ENCODE measurements around the gene IREB2.
A peak's percentile ranks its signal among the peaks of the same experiment; 100 is the strongest.
"Not testable (repeated sequence)": the region's sequence is repeated elsewhere in the genome, so short reads cannot be mapped to it uniquely, and the experiment has no call there.

IREB2 gene

DNA sequence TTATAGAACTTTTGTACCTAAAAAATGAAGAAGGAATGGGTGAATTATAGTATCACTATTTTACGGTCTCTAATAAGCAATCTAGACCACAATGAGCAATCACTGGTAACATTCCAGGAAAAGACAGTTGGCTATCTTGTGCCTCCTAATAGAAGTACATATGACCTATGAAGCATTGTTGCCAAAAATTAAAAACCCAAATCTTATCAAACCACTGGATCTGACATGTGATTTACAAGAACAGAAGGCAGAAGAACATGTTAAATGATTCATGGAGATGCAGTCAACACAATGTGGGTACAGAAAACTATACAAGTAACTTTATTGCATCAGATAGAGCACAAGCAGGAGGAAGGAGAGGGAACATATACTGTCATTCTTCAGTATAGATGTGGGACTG lies 54.9 kb downstream of the IREB2 start:
- DNase-seq, result no peak

DNA sequence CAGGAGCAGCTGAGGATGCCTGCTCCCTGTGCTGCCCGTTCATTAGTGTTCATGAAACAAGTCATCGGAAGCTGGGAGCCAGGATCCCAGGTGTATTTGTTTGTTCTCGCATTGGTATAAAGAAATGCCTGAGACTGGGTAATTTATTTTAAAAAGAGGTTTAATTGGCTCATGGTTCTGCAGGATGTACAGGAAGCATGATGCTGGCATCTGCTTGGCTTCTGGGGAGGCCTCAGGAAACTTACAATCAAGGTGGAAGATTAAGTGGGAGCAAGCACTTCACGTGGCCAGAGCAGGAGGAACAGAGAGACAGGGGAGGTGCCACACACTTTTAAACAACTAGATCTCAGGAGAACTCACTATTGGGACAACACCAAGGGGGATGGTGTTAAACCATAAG lies 63.8 kb downstream of the IREB2 start:
- no peak for DNase-seq

DNA sequence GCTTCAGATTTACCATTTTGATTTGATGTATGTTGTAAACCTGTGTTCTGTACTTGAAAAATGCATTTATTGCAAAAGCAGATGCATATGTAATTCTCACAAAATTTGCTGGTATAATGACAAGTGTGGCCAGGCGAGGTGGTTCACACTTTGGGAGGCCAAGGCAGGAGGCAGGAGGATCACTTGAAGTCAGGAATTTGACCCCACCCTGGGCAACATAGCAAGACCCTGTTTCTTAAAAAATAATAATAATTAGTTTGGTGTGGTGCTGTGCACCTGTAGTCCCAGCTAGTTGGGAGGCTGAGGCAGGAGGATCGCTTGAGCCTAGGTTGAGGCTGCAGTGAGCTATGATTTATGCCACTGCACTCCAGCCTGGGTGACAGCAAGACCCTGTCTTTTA lies 64.6 kb downstream of the IREB2 start:
- DNase-seq, result no peak

DNA sequence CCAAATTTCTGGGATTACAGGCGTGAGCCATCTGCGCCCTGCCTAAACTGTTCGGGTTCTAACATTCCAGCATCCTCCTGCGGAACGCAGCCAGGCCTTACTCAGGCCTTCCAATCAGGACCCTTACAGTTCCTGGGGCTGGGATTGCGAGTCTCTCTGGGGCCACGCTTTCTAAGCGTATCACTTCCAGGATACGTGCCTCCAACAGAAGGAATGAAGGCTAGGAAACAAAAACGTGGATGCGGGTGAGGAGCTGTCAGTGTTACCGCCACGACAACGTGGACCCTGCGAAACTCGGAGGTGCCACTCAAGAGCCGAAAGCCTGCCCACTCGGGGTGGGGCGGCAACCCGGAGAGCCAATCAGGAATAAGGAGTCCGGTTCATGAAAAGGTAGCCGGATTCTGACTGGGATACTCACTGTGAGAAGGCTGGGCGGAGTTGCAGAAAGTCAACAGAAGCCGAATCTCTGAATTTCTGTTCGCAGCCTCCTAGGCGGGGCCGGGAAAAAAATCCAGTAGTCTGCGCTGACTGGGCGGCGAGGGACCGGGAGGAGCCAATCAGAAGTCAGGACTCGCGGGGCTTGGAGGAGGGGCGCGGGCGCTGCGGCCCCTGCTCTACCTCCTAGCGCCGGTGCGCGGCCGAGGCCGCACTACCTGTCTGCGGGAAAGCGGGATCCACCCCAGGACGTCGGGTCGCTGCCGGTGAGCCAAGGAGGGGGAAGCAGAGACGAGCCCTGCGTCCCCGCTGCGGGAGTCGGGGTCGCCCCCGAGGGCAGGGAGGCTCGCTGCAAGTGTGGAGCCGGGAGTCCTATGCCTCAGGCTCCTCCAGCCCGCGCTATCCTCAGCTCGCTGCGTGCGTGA lies 69.2 kb downstream of the IREB2 start, which contains the start of gene HYKK:
TSS of gene HYKK (plus strand) at position 607 of the 860 bp plus-strand sequence. CDS start 5,512 bp downstream, outside the sequence.
- peak; percentile 90 to 91 (median 91) for DNase-seq

DNA sequence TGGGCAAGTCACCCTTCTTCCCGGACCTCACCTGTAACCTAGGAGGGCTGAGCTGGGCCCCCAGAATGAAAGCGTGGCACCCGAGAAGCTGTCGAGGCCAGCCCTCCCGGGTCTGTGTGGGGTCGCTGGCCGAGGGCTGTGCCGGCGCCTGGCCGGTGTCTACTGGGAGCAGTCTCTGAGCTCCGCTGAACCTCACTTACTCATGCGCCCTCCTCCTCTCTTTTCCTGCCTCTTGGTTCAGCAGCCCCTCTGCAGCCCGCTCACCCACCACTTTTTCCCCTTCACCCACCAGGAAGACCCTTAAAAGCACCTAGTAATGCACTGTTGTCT lies 69.8 kb downstream of the IREB2 start:
- peak in 1 of 3 donors; percentile 4 for DNase-seq

DNA sequence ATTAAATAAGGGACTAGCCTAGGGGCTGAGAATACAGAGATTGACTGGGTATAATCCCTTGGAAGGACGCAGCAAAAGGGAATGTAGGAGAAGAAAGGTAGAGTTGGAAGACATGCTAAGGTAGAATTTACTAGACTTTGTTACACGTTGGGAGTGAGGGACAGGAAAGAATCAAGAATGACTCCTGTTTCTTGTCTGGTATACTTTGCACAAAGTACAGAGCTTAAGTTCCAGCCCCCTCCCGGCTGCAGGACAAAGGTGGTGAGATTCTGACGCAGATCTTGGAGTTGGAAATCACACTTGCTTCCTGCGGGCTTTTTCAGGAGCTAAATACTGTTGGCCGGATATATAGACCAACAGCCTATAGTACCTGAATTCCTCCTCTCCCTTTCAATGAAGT lies 70.3 kb downstream of the IREB2 start:
- DNase-seq, result no peak

DNA sequence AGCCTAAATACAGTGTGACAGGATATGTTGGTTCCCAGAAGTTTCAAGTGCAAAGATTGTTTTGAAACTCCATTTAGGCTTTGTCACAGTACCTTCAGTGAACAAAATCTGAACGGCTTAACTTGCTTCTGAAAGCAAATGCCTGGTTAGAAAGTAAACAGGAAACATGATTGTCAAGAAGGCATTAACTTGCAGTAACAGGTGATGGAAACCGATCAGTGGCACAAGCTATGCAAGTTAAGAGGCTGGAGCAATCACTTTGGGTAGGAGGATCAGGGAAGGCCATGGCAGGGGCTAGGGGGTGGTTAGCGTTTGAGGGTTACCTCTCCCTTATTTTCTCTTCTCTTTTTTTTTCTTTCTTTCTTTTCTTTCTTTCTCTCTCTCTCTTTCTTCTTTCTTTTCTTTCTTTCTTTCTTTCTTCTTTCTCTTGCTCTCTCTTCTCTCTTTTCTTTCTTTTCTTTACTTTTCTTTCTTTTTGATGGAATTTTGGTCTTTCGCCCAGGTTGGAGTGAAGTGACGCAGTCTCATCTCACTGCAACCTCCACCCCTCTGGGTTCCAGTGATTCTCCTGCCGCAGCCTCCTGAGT lies 71.8 kb downstream of the IREB2 start:
- no peak for DNase-seq

DNA sequence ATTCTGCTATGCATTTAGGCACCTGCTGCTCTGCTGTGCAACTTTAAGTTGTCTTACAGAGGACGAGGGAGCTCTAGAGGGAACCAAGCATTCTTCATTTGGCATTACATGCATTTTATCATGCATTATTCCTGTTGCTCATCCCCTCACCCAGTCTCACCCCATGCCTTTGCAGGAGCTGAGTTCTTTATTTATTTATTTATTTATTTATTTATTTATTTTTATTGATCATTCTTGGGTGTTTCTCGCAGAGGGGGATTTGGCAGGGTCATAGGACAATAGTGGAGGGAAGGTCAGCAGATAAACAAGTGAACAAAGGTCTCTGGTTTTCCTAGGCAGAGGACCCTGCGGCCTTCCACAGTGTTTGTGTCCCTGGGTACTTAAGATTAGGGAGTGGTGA lies 82.0 kb downstream of the IREB2 start:
- DNase-seq, result not testable (repeated sequence)

DNA sequence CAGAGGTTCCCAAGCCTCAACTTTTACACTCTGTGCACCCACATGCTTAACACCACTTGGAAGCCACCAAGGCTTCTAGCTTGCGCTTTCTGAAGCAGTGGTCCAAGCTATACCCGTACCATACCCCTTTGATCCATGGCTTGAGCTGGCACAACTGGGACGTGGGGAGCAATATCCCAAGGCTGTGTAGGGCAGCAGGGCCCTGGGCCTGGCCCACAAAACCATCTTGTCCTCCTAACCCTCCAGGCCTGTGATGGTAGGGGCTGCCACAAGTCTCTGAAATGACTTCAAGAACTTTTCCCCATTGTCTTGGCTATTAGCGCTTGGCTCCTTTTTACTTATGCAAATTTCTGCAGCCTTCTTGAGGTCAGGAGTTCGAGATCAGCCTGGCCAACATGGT lies 86.2 kb downstream of the IREB2 start:
- DNase-seq, result no peak

DNA sequence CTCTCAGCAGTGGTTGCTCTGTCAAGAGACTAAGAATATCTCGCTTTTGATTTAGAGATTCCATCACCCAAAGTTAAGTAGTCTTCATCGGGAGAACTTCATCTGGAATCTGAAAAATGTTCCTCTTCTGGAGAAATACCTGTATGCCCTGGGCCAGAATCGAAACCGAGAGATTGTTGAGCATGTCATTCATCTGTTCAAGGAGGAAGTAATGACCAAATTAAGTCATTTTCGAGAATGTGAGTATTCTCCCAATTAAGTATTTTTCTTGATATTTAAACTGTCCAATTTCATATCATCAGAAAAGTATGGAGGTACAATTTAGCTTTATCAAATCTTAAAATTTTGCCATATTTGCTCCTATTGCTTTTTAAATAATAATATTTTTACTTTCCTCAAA lies 89.3 kb downstream of the IREB2 start:
- no peak for DNase-seq

DNA sequence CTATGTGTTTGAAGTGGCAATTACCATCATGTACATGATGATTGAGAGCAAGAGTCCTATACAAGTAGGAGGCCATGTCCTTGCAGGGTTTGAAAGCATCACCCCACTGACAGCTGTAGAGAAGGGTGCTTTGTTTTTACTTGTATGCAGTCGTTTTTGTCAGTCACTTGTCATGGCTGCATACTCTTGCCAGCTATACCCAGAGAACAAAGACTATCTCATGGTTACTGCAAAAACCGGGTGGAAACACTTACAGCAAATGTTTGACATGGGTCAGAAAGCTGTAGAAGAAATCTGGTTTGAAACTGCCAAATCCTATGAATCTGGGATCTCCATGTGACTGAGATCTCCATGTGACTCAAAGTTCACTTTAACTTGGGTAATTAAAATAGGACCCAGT lies 95.3 kb downstream of the IREB2 start:
- no peak for DNase-seq

DNA sequence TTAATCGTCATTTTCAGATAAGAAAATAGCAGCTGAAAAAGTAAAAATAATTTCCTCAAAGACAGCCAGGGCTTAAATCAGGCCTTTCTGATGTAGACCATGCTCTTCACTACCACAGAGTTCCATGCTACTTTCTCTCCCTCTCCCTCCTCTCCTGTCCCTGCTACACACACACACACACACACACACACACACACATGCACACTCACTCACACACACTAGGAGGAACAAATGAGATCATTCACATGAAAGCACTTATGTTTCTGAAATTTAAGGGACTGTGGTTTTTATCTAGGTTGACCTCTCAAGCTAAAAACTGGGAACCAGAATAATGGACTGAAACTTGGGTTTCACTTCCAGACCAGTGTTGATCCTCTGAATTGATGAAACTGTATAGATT lies 98.1 kb downstream of the IREB2 start:
- peak; percentile 20 to 26 (median 21) for DNase-seq

DNA sequence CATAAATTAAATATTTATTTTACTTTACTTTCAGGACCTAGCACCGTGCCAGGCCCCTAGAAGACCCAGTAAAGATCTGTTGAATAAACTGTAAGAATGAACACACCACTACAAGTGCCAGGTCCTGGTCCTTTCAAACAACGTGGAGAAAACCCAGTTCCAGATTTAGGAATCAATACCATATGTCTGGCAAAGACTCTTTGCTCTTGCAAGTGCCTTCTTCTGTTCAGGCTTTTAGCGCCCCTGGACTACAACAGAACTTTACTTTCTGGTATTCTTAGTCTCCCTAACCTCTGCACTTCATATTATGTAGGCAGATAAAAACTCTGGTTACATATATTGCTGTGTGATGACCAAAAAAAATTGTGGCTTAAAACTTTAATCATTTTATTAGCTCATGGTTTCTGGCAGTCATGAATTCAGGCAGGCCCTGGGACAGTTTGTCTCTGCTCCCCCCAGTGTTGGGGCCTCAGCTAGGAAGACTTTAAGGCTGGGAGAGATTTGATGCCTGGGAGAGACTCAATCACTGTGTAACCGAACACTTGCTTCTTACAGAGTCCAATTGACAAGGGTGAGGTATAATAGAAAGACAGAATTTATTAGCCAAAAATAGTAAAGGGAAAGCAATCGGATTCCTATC lies 99.4 kb downstream of the IREB2 start:
- DNase-seq, result no peak

DNA sequence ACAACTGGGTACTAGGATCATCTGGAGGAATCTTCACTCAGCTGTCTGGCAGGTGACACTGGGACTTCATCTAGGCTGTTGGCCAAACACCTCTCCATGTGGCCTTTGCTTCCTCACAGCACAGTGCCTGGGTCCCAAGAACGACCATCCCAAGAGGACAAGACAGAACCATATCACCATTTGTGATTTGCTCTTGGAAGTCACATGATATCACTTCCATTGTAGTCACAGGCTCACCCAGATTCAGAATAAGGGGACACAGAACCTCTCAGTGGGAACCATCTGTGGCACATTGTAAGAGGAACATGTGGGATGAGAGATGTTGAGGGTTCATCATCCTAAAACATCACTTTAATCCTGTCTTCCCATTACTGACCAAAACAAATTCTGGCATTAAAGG lies 100.3 kb downstream of the IREB2 start:
- no peak for DNase-seq

DNA sequence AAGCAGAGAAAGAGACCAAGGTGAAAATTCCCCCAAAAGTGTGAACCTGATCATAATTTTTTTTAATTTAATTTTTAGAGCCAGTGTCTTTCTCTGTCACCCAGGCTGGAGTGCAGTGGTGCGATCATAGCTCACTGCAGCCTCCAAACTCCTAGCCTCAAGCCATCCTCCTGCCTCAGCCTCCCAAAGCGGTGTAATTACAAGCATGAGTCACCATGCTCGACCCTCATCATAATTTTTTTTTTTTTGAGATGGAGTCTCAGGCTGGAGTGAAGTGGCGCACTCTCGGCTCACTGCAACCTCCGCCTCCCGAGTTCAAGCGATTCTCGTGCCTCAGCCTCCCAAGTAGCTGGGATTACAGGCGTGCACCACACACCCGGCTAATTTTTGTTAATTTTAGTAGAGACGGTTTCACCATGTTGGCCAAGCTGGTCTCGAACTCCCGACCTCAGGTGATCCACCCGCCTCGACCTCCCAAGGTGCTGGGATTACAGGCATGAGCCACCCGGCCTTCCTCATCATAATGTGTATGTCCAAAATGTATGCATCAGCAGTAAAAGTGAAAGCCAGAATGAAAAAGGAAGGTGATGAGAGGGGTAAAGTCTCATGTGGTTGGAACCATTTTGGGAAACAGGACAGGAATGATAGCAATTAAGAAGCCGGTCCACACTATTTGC lies 101.6 kb downstream of the IREB2 start:
- peak in 1 of 3 donors; percentile 51 for DNase-seq

DNA sequence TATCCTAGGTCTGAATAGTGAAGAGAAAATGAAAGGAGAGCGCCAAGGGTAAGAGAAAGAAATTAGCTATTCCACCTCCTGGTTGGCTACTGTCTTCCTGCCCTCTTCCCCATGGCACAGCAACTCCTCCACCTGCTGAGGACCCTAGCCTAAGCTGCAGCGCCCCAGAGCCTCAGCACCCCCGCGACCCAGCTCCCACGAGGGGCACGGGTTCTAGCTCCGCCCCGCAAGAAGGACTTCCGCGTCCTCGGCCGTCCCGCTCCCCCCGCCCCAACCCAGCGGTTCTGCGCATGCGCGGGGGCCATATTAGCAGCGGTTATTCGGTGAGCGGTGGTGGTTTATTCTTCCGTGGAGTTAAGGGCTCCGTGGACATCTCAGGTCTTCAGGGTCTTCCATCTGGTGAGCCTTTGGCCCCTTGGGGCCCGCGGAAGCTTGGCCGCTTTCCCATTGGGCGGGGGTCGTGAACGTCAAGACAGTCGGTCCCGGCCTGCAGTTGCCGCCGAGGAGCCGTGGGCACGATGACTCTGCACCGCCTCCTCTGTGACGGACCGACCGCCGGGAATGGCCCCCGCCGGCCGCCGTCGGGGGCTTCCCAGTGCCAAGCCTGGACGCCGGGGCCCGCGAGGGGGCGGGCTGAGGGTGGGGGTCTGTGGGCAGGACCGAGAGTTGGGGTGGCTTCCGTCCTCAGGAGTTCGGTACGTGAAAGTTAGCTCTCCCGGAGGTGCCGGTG lies 102.3 kb downstream of the IREB2 start, which contains the start of gene PSMA4:
TSS of gene PSMA4 (plus strand) at position 304 of the 730 bp plus-strand sequence. CDS start 1,484 bp downstream, outside the sequence.
- DNase-seq, result peak; percentile 92 to 97 (median 96)

DNA sequence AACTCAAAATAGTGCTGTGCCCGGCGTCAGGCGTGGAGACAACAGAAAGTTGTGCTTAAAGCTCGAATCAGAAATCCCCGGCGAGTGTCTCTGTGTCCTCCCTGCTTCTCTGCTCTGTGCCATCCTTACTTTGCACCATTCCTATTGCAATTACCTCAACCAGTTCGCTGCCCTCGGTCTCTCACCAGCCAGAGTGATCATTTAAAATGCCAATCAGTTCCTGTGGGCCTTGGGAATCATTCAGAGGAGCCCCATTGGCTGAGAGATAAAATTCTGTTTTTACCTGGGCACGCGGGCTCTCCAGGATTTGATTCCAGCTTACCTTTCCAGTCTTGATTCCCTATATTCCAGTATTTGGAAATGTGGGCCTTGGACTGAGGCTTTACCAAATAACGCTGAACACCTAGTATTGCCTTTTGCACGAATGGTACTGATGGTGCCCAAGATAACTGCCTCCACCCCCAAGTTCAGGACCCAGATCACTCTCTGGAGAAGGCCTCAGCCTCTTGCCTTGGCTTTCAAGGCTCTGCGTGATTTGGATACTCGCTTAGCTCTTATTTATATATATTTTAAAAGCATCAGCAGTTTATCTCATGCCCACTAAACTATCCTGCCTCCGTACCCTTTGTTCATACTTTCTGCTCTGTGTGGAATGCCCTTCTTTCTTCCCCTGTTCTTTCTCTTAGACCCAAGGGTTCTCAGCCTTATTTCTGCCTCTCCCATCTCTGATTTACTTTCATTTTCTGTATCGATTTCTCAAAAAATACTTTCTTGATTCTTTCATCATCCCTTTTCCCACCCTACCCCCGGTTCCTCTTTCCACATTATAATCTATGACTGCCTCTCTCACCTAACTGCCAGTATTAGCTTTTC lies 103.1 kb downstream of the IREB2 start:
- peak; percentile 65 to 80 (median 69) for DNase-seq

DNA sequence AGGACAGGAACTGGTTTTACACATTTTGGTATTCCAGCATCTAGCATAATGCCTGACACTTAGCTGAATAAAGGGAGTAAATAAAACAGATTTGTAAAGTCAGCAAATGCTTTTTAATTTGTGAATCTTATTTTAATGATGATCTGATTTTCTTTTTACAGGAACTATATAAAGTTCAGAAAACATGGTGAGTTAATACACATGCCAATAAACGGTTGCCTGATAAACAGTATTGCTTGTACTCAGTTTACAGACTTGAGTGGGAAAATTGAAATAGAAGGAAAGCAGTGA lies 103.7 kb downstream of the IREB2 start:
- DNase-seq, result no peak

DNA sequence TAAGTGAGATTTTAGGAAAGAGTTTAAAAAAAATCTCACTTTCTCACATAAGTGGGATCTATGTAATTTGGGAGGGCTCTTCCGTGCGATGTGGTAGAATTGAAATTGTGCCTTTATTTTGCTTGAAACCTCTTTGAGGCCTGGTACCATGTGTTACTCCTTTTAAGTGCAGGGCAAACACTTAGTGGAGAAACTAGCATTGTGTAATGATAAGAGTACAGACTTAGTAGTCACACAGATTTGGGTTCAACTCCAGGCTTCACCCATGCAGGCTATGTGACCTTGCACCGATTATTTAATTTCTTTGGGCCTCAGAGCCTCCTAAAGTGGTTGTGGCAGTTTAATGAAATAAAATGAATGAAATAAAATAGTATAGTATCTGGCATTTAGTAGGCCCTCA lies 104.6 kb downstream of the IREB2 start:
- DNase-seq, result no peak

DNA sequence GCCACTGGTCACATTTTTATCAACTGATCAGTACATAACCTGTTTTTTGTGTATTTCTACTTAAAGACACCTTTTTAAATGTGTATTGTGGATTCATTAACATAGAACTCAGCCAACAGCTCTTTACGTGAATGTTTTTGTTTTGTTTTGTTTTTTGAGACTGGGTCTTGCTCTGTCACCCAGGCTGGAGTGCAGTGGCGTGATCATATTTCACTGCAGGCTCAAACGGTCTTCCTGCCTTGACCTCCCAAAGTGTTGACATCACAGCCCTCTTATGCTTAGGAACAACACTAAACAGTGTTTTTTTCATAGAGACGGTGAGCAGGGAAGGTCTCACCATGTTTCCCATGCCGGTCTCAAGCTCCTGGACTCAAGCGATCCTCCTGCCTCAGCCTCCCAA lies 112.2 kb downstream of the IREB2 start:
- no peak for DNase-seq

DNA sequence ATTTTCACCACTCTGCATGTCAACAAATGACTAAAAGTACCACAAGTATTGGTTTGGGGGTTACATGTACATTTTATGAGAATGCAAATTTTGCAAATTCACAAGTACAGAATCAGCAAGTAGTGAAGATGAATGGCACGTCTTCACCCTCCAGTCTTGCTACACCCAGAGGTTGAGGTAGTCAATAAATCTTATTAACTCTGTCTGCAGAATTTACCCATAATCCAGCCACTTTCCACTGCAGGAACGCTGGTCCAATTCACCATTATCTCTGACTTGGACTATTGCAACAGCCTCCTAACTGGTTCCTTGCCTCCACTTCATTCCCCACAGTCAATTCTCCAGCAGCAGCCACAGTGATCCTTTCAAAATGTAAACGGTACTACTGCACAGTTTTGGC lies 112.8 kb downstream of the IREB2 start:
- DNase-seq, result no peak

Data from suppressor macrophage treated with lipopolysaccharide for 1 hour (primary cell).